DOHH2 (cell line): ENCODE measurements around the gene GLIPR1.
A peak's percentile ranks its signal among the peaks of the same experiment; 100 is the strongest.
"Not testable (repeated sequence)": the region's sequence is repeated elsewhere in the genome, so short reads cannot be mapped to it uniquely, and the experiment has no call there.

Experiments used
- H3F3A ChIP-seq: fragments of 200-600 bp; sonication (generic), shearing (Covaris generic); 2 replicates; pipeline ENCODE4 v1.6.0; 2016; ENCODE audit warnings: antibody characterized with exemption, mild to moderate bottlenecking; ENCODE audit not compliant: control insufficient read depth, insufficient read depth
- H3K27ac ChIP-seq: fragments of 200-600 bp; sonication (generic); 2 replicates; pipeline ENCODE4 v1.5.1; 2014; ENCODE audit warnings: low read depth, mild to moderate bottlenecking, low read length, moderate library complexity
- H3K27me3 ChIP-seq: fragments of 200-600 bp; sonication (generic); 2 replicates; pipeline ENCODE4 v1.6.1; 2014; ENCODE audit warnings: mild to moderate bottlenecking, low read length, mixed read lengths; ENCODE audit not compliant: control insufficient read depth
- H3K36me3 ChIP-seq: fragments of 200-600 bp; sonication (generic); 2 replicates; pipeline ENCODE4 v1.6.1; 2014; ENCODE audit warnings: mild to moderate bottlenecking, low read length, moderate library complexity, mixed read lengths; ENCODE audit not compliant: control insufficient read depth
- H3K4me1 ChIP-seq: fragments of 200-600 bp; sonication (generic); 2 replicates; pipeline ENCODE4 v1.6.1; 2014; ENCODE audit warnings: mild to moderate bottlenecking, low read length, mixed read lengths; ENCODE audit not compliant: control insufficient read depth
- H3K4me2 ChIP-seq: fragments of 200-600 bp; sonication (generic); 2 replicates; pipeline ENCODE4 v1.6.0; 2014; ENCODE audit warnings: mild to moderate bottlenecking, low read length, moderate library complexity
- H3K4me3 ChIP-seq: fragments of 200-600 bp; sonication (generic); 2 replicates; pipeline ENCODE4 v1.5.1; 2014; ENCODE audit warnings: mild to moderate bottlenecking, low read length, mixed read lengths
- H3K79me2 ChIP-seq: fragments of 200-600 bp; sonication (generic); 2 replicates; pipeline ENCODE4 v1.6.1; 2014; ENCODE audit warnings: mild to moderate bottlenecking, low read length, mixed read lengths; ENCODE audit not compliant: control insufficient read depth
- H3K9me2 ChIP-seq: fragments of 200-600 bp; sonication (generic); replicated peaks from 2 replicates; pipeline ENCODE4 v1.6.1; 2014; ENCODE audit warnings: mild to moderate bottlenecking, low read length, mixed read lengths; ENCODE audit not compliant: control insufficient read depth
- H3K9me3 ChIP-seq: fragments of 200-600 bp; sonication (generic); 2 replicates; pipeline ENCODE4 v1.6.1; 2014; ENCODE audit warnings: antibody characterized with exemption, low read length, mixed read lengths; ENCODE audit not compliant: control insufficient read depth, insufficient read depth
- H4K20me1 ChIP-seq: fragments of 200-600 bp; sonication (generic); 2 replicates; pipeline ENCODE4 v1.6.0; 2014; ENCODE audit warnings: low read depth, mild to moderate bottlenecking, antibody characterized with exemption, low read length, moderate library complexity; ENCODE audit not compliant: control insufficient read depth, insufficient read depth
- CTCF ChIP-seq: fragments of 200-600 bp; sonication (generic); IDR thresholded peaks from one replicate; pipeline ENCODE4 v1.5.1; 2014; ENCODE audit warnings: antibody characterized with exemption, mild to moderate bottlenecking, low read depth, low read length; ENCODE audit not compliant: poor library complexity, severe bottlenecking
- EZH2phosphoT487 ChIP-seq: fragments of 200-600 bp; sonication (generic); IDR thresholded peaks from 2 replicates; pipeline ENCODE4 v1.6.1; 2017; ENCODE audit warnings: borderline replicate concordance, mild to moderate bottlenecking, antibody characterized with exemption, low read length, moderate library complexity, mixed read lengths

GLIPR1 gene

GRCh38 chr12:75508159-75508558 is 27.6 kb downstream of the GLIPR1 start:
- peaks cover 14% of the 10 kb centered on the region for H3F3A ChIP-seq
- no peak overlapping the region for H3K4me3 ChIP-seq
- no peak overlapping the region for H3K4me2 ChIP-seq
- H3K9me3 ChIP-seq, result no peaks in the 10 kb centered on the region
- H3K79me2 ChIP-seq, result peaks cover 65% of the 10 kb centered on the region
- no peaks in the 10 kb centered on the region for H3K9me2 ChIP-seq
- no peak for TF ChIP-seq CTCF
- no peak for TF ChIP-seq EZH2phosphoT487
- H3K27me3 ChIP-seq, result no peaks in the 10 kb centered on the region
- peaks cover 27% of the 10 kb centered on the region for H3K4me1 ChIP-seq
- H4K20me1 ChIP-seq, result peaks cover 5% of the 10 kb centered on the region; the same call in 1 of the 2 replicates
- H3K36me3 ChIP-seq, result peaks cover 76% of the 10 kb centered on the region
- no peak overlapping the region for H3K27ac ChIP-seq

- Histone ChIP-seq H4K20me1 (peaks cover 5% of the 10 kb centered on the region; the same call in 1 of the 2 replicates), H3K79me2 (peaks cover 61% of the 10 kb centered on the region), H3K9me2 (no peaks in the 10 kb centered on the region), H3K4me2 (peak overlapping the region; percentile 87), H3K4me1 (peaks cover 27% of the 10 kb centered on the region), H3F3A (peaks cover 11% of the 10 kb centered on the region), H3K4me3 (peak overlapping the region; percentile 94), H3K9me3 (no peaks in the 10 kb centered on the region), H3K36me3 (peaks cover 61% of the 10 kb centered on the region), H3K27ac (no peak overlapping the region), H3K27me3 (no peaks in the 10 kb centered on the region)
- TF ChIP-seq EZH2phosphoT487, result no peak
- TF ChIP-seq CTCF, result no peak
Observed at GRCh38 chr12:75509621-75510020, 29.1 kb downstream of the GLIPR1 start.

- peaks cover 43% of the 10 kb centered on the region for H3K36me3 ChIP-seq
- H3K4me2 ChIP-seq, result peak within 1 kb of the TSS; percentile 87
- peaks cover 5% of the 10 kb centered on the region; the same call in 1 of the 2 replicates for H4K20me1 ChIP-seq
- H3K79me2 ChIP-seq, result peaks cover 54% of the 10 kb centered on the region
- H3K9me2 ChIP-seq, result no peaks in the 10 kb centered on the region
- no peaks in the 10 kb centered on the region for H3K27me3 ChIP-seq
- H3K4me1 ChIP-seq, result peaks cover 27% of the 10 kb centered on the region
- TF ChIP-seq CTCF, result no peak
- H3K9me3 ChIP-seq, result no peaks in the 10 kb centered on the region
- peak within 1 kb of the TSS; percentile 39 for H3K27ac ChIP-seq
- peaks cover 11% of the 10 kb centered on the region for H3F3A ChIP-seq
- peak within 1 kb of the TSS; percentile 94 for H3K4me3 ChIP-seq
Observed at GRCh38 chr12:75511116-75512048, 30.8 kb downstream of the GLIPR1 start, which contains the start of gene KRR1. Gene KRR1, minus strand, starts transcription at chr12:75511609. Its CDS starts 12 bp downstream, at chr12:75511597.

- H3K27ac ChIP-seq, H3F3A ChIP-seq, H3K4me1 ChIP-seq, H3K79me2 ChIP-seq, H3K36me3 ChIP-seq, H3K9me3 ChIP-seq, H3K4me3 ChIP-seq, H3K9me2 ChIP-seq, H4K20me1 ChIP-seq, H3K4me2 ChIP-seq, H3K27me3 ChIP-seq: not testable (repeated sequence)
Observed at GRCh38 chr12:75521224-75521623, 40.7 kb downstream of the GLIPR1 start.

- not testable (repeated sequence) for H3K79me2 ChIP-seq, H3K9me3 ChIP-seq, H3K36me3 ChIP-seq, H3K27me3 ChIP-seq, H3K4me1 ChIP-seq, H3K9me2 ChIP-seq, H3K4me2 ChIP-seq, H3K27ac ChIP-seq, H3F3A ChIP-seq, H3K4me3 ChIP-seq, H4K20me1 ChIP-seq
Observed at GRCh38 chr12:75522124-75522523, 41.6 kb downstream of the GLIPR1 start.
